Lower lobe of right lung (tissue), 2 donors: ENCODE measurements around the gene CDH15. TPM values are rescaled to one million over a fixed set of nuclear protein-coding genes. Genes with fewer than 3 reads are reported as not detected.

Source experiments
- ATAC-seq, 2 donors: fragments of 200-7000 bp; cut with Tn5 transposase; one replicate each; pipeline ENCODE4 v1.9.1; 2020 to 2022; ENCODE audit warnings: mild to moderate bottlenecking in 2 of 2, moderate library complexity in 2 of 2
- DNase-seq: peaks from one replicate; pipeline ENCODE4 v3.0.0-alpha.2; 2020
- H3K27ac ChIP-seq: fragments of 200-600 bp; one replicate; pipeline ENCODE4 v1.8.0; 2022
- H3K27me3 ChIP-seq: fragments of 200-600 bp; one replicate; pipeline ENCODE4 v1.8.0; 2022; ENCODE audit warnings: low read depth
- H3K36me3 ChIP-seq: fragments of 200-600 bp; one replicate; pipeline ENCODE4 v1.8.0; 2022; ENCODE audit warnings: mild to moderate bottlenecking
- H3K4me1 ChIP-seq: fragments of 200-600 bp; one replicate; pipeline ENCODE4 v1.8.0; 2022
- H3K4me3 ChIP-seq: fragments of 200-600 bp; one replicate; pipeline ENCODE4 v1.8.0; 2022; ENCODE audit warnings: mild to moderate bottlenecking
- H3K9me3 ChIP-seq: fragments of 200-600 bp; one replicate; pipeline ENCODE4 v1.8.0; 2022
- intact Hi-C: fragments of 100-400 bp; cut with DNase I; formaldehyde crosslinking; loops from one replicate; pipeline ENCODE4 v1.11.0; 2022
- total RNA-seq: library from RNA; stranded (reverse); fragmentation: NEBNext Ultra II Directional; extraction: Animal tissue kit (Norgen Biotek cat#: 25700); gene quantifications from one replicate; pipeline ENCODE4 v1.2.1, GENCODE V29; 2021
- TF ChIP-seq, protein P1 (sequence below): fragments of 200-600 bp; IDR thresholded peaks from one replicate; pipeline ENCODE4 v1.8.0; 2022; ENCODE audit warnings: antibody characterized with exemption, mild to moderate bottlenecking
- donor health status: DM: no; HTN: yes; CAD: no; lungs with severe emphysema.

The CDH15 gene
- total RNA-seq, 1 donor from 2014 or later = 0.50 TPM

DNA sequence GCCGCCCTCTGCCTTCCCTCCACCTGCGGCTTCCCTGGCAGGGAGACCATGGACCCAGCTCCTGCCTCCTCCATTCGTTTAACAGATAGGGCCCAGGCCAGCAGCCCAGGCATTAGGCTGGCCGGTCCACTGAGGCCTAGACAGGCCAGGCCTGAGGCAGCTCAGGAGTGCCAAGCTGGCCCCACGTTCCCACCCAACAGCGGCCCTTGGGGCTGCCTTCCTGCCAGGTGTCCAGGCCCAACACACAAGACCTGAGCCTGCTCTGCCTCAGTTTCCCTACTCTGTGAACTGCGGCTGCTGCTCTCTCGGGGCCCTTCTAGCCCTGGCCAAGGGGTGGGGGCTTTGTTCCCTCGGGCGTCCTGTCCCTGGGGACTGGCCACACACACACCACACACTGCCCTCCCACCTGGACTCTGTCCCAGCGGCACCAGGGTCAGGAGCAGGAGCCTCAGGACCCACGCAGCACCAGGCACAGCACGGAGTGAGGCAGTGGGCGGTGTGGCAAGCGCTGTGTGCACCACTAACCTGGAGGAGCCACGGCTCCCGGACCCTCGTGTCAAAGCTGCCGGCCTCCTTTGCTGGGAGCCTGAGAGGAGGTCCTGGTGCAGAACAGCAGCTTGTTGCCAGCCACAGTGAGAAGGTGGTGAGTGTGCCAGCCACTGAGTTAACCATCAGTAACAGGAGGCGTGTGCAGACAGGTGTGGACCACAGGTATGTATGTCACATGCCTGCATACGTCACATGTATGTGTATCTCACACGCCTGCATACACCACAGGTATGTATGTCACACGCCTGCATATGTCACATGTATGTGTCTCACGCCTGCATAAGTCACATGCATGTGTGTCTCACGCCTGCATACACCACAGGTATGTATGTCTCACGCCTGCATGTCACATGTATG, 14.6 kb upstream of the CDH15 start:
- ATAC-seq (no peak), DNase-seq (no peak)
- Histone ChIP-seq H3K27ac (no peak overlapping the region), H3K27me3 (no peaks in the 10 kb centered on the region), H3K4me1 (peaks cover 27% of the 10 kb centered on the region), H3K4me3 (no peak overlapping the region), H3K9me3 (no peaks in the 10 kb centered on the region), H3K36me3 (peaks cover 4% of the 10 kb centered on the region)
- intact Hi-C loops = no loop called here
- TF ChIP-seq, protein P1, sequence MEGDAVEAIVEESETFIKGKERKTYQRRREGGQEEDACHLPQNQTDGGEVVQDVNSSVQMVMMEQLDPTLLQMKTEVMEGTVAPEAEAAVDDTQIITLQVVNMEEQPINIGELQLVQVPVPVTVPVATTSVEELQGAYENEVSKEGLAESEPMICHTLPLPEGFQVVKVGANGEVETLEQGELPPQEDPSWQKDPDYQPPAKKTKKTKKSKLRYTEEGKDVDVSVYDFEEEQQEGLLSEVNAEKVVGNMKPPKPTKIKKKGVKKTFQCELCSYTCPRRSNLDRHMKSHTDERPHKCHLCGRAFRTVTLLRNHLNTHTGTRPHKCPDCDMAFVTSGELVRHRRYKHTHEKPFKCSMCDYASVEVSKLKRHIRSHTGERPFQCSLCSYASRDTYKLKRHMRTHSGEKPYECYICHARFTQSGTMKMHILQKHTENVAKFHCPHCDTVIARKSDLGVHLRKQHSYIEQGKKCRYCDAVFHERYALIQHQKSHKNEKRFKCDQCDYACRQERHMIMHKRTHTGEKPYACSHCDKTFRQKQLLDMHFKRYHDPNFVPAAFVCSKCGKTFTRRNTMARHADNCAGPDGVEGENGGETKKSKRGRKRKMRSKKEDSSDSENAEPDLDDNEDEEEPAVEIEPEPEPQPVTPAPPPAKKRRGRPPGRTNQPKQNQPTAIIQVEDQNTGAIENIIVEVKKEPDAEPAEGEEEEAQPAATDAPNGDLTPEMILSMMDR = no peak

DNA sequence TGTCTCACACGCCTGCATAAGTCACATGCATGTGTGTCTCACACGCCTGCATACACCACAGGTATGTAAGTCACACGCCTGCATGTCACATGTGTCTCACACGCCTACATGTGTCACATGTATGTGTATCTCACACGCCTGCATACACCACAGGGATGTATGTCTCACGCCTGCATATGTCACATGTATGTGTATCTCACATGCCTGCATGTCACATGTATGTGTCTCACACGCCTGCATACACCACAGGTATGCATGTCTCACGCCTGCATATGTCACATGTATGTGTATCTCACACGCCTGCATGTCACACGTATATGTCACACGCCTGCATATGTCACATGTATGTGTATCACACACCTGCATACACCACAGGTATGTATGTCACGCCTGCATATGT, 13.8 kb upstream of the CDH15 start:
- Histone ChIP-seq H3K27me3 (peaks cover 3% of the 10 kb centered on the region), H3K27ac (no peak overlapping the region), H3K9me3 (no peaks in the 10 kb centered on the region), H3K4me1 (peaks cover 27% of the 10 kb centered on the region), H3K36me3 (no peaks in the 10 kb centered on the region), H3K4me3 (no peak overlapping the region)
- intact Hi-C loops = no loop called here
- DNase-seq (no peak), ATAC-seq (no peak)
- TF ChIP-seq, protein P1 = no peak

DNA sequence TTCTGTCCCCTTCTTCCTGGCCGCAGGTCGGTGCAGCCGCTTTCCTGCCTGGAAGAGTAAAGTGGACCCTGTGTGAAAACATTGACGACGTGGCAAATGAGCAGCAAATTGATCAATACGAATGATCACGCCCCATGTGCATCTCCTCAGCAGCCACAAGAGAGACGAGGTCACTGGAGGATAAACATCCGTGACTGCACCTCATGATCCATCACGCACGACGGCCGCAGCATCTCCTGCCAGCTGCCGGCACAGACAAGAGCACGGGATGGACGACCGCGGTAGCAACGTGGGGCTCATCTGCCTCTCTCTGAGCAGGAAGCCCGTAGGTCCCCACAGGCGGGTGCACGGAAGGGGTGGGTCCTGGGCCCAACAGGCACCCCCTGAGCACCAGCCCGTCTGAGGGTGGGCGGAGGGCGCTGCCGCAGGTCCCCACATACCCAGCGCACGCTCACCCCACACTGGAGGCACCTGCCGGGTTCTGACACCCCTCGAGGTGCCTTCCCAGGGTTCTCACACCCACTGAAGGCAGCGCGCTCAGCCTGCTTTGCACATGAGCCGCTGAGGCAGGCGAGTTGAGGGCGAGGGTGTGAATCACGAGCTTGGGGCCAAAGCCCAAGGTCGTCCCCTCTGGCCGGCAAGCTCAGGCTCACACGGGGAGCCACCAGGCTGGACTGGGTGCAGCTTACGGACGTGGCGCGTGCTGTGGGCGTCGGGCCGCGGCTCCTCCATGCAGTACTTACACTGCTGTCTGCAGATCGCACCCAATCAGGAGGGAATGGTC, 12.3 kb upstream of the CDH15 start:
- DNase-seq (no peak), ATAC-seq (no peak)
- no peaks in the 10 kb centered on the region for H3K36me3 ChIP-seq
- peaks cover 3% of the 10 kb centered on the region for H3K27me3 ChIP-seq
- H3K9me3 ChIP-seq = no peaks in the 10 kb centered on the region
- TF ChIP-seq, protein P1 = no peak
- no peak overlapping the region for H3K4me3 ChIP-seq
- peaks cover 27% of the 10 kb centered on the region for H3K4me1 ChIP-seq
- intact Hi-C loops = no loop called here
- H3K27ac ChIP-seq = no peak overlapping the region

DNA sequence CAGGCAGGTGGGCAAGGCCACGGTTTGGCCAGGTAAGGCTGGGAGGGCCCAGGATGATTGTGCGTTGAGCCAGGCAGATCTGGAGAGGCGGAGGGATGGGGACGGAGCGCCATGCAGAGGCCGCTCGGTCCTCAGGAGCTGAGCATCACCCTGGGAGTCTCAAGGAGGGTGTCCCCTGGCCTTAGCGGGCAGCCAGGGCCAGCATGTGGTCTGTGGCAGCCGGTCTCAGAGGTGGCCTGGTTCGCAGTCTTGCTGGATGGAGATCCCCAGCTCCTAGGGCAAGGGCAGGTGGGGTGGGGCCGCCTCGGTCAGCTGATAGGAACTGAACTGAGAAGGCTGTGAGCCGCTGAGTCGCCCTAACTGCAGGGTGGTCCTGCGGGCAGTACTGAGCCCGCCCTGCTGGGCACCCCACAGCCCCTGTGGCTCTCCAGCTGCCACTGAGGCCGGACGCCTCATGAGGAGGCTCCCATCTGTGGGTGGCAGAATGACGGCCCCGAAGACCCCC, 11.6 kb upstream of the CDH15 start:
- H3K27me3 ChIP-seq = peaks cover 3% of the 10 kb centered on the region
- no peak overlapping the region for H3K4me3 ChIP-seq
- H3K9me3 ChIP-seq = no peaks in the 10 kb centered on the region
- DNase-seq (no peak), ATAC-seq (no peak)
- no peak overlapping the region for H3K27ac ChIP-seq
- H3K4me1 ChIP-seq = peaks cover 22% of the 10 kb centered on the region
- H3K36me3 ChIP-seq = no peaks in the 10 kb centered on the region
- TF ChIP-seq, protein P1 = no peak
- intact Hi-C loops = no loop called here

DNA sequence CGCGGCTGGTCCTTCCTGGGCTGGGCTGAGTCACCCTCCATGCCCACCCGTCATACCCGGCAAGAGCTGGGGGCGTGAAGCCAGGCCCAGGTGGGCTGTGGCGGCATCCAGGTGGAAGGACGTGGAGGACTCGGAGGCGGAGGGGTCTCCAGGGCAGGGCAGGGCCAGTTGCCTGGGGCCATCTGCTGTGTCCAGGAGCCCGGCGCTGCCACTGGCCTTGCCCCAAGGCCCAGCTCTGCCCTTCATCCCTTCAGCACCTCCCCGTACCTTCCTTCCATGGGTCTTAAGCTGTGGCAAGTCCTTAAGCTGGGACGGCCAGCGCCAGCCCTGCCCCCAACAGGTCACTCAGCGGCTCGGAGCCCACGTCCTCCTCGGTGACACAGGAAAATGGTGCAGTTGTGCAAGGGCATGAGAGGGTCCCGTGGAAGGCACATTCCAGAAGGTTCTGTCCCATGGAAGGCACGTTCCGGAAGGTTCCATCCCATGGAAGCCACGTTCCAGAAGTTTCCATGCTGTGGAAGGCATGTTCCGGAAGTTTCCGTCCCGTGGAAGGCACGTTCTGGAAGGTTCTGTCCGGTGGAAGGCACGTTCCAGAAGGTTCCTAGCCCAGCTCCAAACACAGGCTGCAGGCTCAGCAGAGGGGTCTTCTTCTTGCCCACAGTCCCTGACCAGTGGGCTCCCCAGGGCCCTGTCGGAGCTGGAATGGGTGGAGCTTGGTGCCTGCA, 10.4 kb upstream of the CDH15 start:
- TF ChIP-seq, protein P1 = no peak
- Histone ChIP-seq H3K27ac (no peak overlapping the region), H3K9me3 (no peaks in the 10 kb centered on the region), H3K4me1 (peaks cover 10% of the 10 kb centered on the region), H3K4me3 (no peak overlapping the region), H3K36me3 (no peaks in the 10 kb centered on the region), H3K27me3 (peaks cover 3% of the 10 kb centered on the region)
- DNase-seq (no peak), ATAC-seq (no peak)
- intact Hi-C loops = no loop called here
